GM19372 (cell line): ENCODE measurements around the gene RAB40A.
"Not testable (repeated sequence)": the region's sequence is repeated elsewhere in the genome, so short reads cannot be mapped to it uniquely, and the experiment has no call there.

Source experiments
- ATAC-seq: cut with Tn5 transposase; IDR thresholded peaks from one replicate; pipeline ENCODE4 v1.9.1; 2021; ENCODE audit warnings: mild to moderate bottlenecking, low read depth, moderate library complexity; ENCODE audit not compliant: unreplicated experiment

RAB40A gene

GRCh38 chrX:103467156-103467555, 52.1 kb downstream of the RAB40A start:
- no peak for ATAC-seq

- ATAC-seq = peak; percentile 87
Observed at GRCh38 chrX:103464774-103465117, 54.5 kb downstream of the RAB40A start.

GRCh38 chrX:103464072-103464773, 55.1 kb downstream of the RAB40A start:
- ATAC-seq = peak; percentile 78

GRCh38 chrX:103461156-103461555, 58.1 kb downstream of the RAB40A start:
- no peak for ATAC-seq

GRCh38 chrX:103460001-103460755, 59.1 kb downstream of the RAB40A start:
- ATAC-seq = not testable (repeated sequence)

GRCh38 chrX:103453655-103454054, 65.6 kb downstream of the RAB40A start:
- ATAC-seq = no peak
